ENCODE data around the gene DCTN3.

GRCh38 chr9:34628656-34629490, 8.6 kb upstream of the DCTN3 start, which contains the start of gene ARID3C:
- TF ChIP-seq CTCF (IDR thresholded peaks at IDR 0.05; ENCODE audit: poor library complexity) (no peak), EZH2 (IDR thresholded peaks at IDR 0.05; ENCODE audit: borderline replicate concordance) (peak; percentile 47)
